Lung (tissue), 12 donors: Measurements from ENCODE around the gene MYBL2. TPM values are rescaled to one million over a fixed set of nuclear protein-coding genes. Genes with fewer than 3 reads are reported as not detected.

Source experiments
- ATAC-seq: fragments of 200-7000 bp; cut with Tn5 transposase; one replicate; pipeline ENCODE4 v1.9.1; 2020; ENCODE audit warnings: moderate number of reproducible peaks; ENCODE audit not compliant: insufficient read depth, low FRiP score
- DNase-seq, 3 donors: peaks; one replicate each; pipeline ENCODE4 v3.0.0-alpha.2; 2013 to 2017
- H3K27ac ChIP-seq, 2 donors: one replicate each; pipeline ENCODE4 v1.5.1; 2013; ENCODE audit warnings: mild to moderate bottlenecking in 2 of 2, moderate library complexity in 2 of 2, control low read depth in 1 of 2, inconsistent platforms in 1 of 2, low read depth in 1 of 2, low read length in 1 of 2
- H3K27me3 ChIP-seq, 3 donors: one replicate each; pipeline ENCODE4 v1.5.1; 2013; ENCODE audit warnings: low read length in 2 of 3; ENCODE audit not compliant: control insufficient read depth in 3 of 3, insufficient read depth in 3 of 3
- H3K36me3 ChIP-seq, 4 donors: one replicate each; pipeline ENCODE4 v1.5.1; 2013; ENCODE audit warnings: low read length in 4 of 4, mild to moderate bottlenecking in 1 of 4, moderate library complexity in 1 of 4; ENCODE audit not compliant: control insufficient read depth in 4 of 4, insufficient read depth in 4 of 4
- H3K4me1 ChIP-seq, 5 donors: one replicate each; pipeline ENCODE4 v1.5.1; 2013; ENCODE audit warnings: low read length in 5 of 5, mild to moderate bottlenecking in 2 of 5, moderate library complexity in 1 of 5; ENCODE audit not compliant: control insufficient read depth in 5 of 5, insufficient read depth in 5 of 5
- H3K4me3 ChIP-seq: one replicate; pipeline ENCODE4 v1.5.1; 2013; ENCODE audit warnings: mild to moderate bottlenecking, control low read depth, moderate library complexity
- H3K9ac ChIP-seq, 2 donors: one replicate each; pipeline ENCODE4 v1.5.1; 2013; ENCODE audit warnings: low read length in 2 of 2, control low read depth in 1 of 2; ENCODE audit not compliant: insufficient read depth in 1 of 2
- H3K9me3 ChIP-seq, 4 donors: one replicate each; pipeline ENCODE4 v1.5.1; 2013; ENCODE audit warnings: low read length in 3 of 4, mild to moderate bottlenecking in 1 of 4, moderate library complexity in 1 of 4; ENCODE audit not compliant: control insufficient read depth in 4 of 4, insufficient read depth in 3 of 4
- WGBS, 2 donors: extraction: QIAGEN DNeasy Blood & Tissue Kit; methylation state at CpG; one replicate each; pipeline ENCODE4 v1.1.7; 2013; 5-methylcytosine and 5-hydroxymethylcytosine counted together
- polyA plus RNA-seq, 2 donors: library from polyadenylated mRNA; stranded (reverse); fragments of 200-250 nt; gene quantifications; one replicate each; pipeline ENCODE4 v1.2.1, GENCODE V29; 2013
- total RNA-seq, 2 donors: library from RNA; depleted of rRNA in 1 of 2; stranded (reverse); fragments of >200 nt in 1 of 2; gene quantifications; one replicate each; pipeline ENCODE4 v1.2.1, GENCODE V29; 2014 to 2021
- TF ChIP-seq, protein P1 (sequence below): IDR thresholded peaks from 2 replicates; pipeline ENCODE4 v1.5.1; 2012; ENCODE audit warnings: mild to moderate bottlenecking; ENCODE audit errors: control extremely low read depth, extremely low read depth
- donor health status: control.
- donor health status: control.
- donor health status: Bipolar disorder and iron deficiency.
- donor health status: healthy.
- donor health status: DM: yes; HTN: yes; CAD: no.

Gene MYBL2
- total and polyA plus RNA-seq, 4 donors = 2.1 to 4.7 (median 3.3) TPM

DNA sequence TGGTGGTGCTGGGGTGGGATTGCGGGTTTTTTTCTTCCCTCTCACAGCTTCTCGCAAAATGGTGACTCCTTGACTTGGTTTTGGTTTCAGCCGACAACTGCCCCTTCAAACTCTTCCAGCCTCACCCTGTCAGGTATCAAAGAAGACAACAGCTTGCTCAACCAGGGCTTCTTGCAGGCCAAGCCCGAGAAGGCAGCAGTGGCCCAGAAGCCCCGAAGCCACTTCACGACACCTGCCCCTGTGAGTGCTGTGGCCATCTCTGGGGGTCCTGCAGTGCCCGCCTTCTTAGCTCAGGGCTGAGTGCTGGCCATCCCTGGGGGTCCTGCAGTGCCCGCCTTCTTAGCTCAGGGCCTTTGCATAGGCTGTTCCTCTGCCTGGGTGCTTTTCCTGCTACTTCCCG lies 48.1 kb downstream of the MYBL2 start:
- Histone ChIP-seq H3K9me3 (no peaks in the 10 kb centered on the region), H3K36me3 (no peaks in the 10 kb centered on the region), H3K27me3 (no peaks in the 10 kb centered on the region), H3K4me3 (no peak overlapping the region), H3K4me1 (no peaks in the 10 kb centered on the region), H3K27ac (no peak overlapping the region), H3K9ac (no peak overlapping the region)
- TF ChIP-seq, protein P1, sequence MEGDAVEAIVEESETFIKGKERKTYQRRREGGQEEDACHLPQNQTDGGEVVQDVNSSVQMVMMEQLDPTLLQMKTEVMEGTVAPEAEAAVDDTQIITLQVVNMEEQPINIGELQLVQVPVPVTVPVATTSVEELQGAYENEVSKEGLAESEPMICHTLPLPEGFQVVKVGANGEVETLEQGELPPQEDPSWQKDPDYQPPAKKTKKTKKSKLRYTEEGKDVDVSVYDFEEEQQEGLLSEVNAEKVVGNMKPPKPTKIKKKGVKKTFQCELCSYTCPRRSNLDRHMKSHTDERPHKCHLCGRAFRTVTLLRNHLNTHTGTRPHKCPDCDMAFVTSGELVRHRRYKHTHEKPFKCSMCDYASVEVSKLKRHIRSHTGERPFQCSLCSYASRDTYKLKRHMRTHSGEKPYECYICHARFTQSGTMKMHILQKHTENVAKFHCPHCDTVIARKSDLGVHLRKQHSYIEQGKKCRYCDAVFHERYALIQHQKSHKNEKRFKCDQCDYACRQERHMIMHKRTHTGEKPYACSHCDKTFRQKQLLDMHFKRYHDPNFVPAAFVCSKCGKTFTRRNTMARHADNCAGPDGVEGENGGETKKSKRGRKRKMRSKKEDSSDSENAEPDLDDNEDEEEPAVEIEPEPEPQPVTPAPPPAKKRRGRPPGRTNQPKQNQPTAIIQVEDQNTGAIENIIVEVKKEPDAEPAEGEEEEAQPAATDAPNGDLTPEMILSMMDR = no peak
- ATAC-seq = no peak
- WGBS, 2 donors = 97% methylated on average over 9 of the region's 9 CpGs
- DNase-seq = no peak

DNA sequence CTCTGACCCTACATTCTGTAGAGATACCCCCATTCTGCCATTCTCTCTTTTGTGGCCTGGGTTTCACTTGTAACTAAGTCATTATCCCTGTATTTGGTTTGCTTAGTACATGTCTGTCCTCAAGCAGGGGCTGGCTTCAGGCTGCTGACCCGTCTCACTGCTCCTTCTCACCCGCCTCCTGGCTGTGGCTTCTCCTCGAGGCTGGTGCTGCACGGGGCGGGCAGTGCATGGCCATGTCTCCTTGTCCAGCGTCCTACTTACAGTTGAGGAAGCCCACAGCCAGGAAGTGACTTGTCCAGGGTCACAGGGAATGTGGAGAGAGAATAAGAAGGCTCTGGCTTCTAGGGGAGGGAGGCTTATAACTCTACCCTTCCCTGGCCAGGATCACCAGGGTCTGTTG lies 48.6 kb downstream of the MYBL2 start:
- WGBS, 2 donors = 94% methylated on average over 6 of the region's 6 CpGs
- no peak for ATAC-seq
- TF ChIP-seq, protein P1 = no peak
- Histone ChIP-seq H3K36me3 (no peaks in the 10 kb centered on the region), H3K27me3 (no peaks in the 10 kb centered on the region), H3K27ac (no peak overlapping the region), H3K4me3 (no peak overlapping the region), H3K4me1 (no peaks in the 10 kb centered on the region), H3K9me3 (no peaks in the 10 kb centered on the region), H3K9ac (no peak overlapping the region)
- no peak for DNase-seq

DNA sequence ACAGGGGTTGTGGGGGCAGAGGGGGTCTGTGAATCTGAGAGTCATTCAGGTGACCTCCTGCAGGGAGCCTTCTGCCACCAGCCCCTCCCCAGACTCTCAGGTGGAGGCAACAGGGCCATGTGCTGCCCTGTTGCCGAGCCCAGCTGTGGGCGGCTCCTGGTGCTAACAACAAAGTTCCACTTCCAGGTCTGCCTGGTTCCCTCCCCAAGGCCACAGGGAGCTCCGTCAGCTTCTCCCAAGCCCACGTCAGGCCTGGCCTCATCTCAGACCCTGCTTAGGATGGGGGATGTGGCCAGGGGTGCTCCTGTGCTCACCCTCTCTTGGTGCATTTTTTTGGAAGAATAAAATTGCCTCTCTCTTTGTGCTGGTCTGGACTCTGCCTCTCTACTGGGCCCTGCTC lies 49.2 kb downstream of the MYBL2 start:
- H3K9ac ChIP-seq = no peak overlapping the region
- H3K4me3 ChIP-seq = no peak overlapping the region
- ATAC-seq (no peak), DNase-seq (no peak)
- H3K9me3 ChIP-seq = no peaks in the 10 kb centered on the region
- no peak overlapping the region for H3K27ac ChIP-seq
- TF ChIP-seq, protein P1 = no peak
- no peaks in the 10 kb centered on the region for H3K36me3 ChIP-seq
- no peaks in the 10 kb centered on the region for H3K4me1 ChIP-seq
- WGBS, 2 donors = 91 to 96% methylated on average over 4 of the region's 4 CpGs
- no peaks in the 10 kb centered on the region for H3K27me3 ChIP-seq

DNA sequence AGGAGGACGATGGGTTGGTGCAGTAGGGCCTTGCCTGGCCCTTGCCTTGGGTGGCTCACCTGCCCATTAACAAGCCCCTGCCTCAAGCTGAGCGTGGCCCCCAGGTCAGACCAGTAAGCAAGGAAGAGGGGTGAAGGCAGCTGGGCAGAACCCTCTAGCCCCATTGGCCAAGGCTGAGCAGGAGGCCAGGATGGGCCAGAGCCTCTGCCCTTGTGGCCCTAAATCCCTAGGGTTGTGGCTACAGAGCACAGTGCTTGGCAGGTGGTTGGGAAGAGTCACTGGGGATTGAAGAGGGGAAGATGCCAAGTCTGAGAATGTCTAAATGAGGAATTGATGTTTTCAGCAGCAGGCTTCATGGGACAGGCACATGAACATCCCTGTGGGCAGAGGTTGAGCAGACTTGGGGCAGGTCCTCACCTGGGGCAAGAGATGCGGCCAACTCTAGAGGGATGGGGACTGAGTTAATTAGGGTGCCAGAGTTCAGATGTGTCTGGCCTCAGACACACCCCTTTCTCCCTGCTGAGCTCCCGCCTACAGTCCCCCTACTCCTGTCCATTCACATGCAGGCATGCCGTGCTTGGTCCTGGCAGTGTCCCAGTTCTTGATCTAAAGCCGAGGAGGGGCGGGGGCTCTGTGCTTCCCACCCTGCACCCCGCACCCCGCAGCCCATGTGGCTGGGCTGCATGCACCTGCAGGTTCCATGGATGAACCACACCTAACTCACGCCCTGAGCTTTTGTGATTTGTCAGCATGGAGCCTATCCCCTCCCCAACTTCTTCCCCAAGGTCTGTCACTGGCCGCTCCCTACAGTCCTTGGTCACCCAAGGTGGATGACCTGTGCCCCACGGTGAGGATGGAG lies 50.1 kb downstream of the MYBL2 start:
- Histone ChIP-seq H3K36me3 (no peaks in the 10 kb centered on the region), H3K9ac (no peak overlapping the region), H3K4me3 (no peak overlapping the region), H3K27ac (no peak overlapping the region), H3K27me3 (no peaks in the 10 kb centered on the region), H3K9me3 (no peaks in the 10 kb centered on the region), H3K4me1 (no peaks in the 10 kb centered on the region)
- TF ChIP-seq, protein P1 = no peak
- DNase-seq (no peak), ATAC-seq (no peak)
- 97% methylated on average over 12 of the region's 12 CpGs for WGBS, 2 donors
